ENCODE results near the gene NDOR1.

- TF ChIP-seq EZH2 (IDR thresholded peaks at IDR 0.05; ENCODE audit: insufficient read depth, poor library complexity, severe bottlenecking) = no peak
- TF ChIP-seq EZH2phosphoT487 (IDR thresholded peaks at IDR 0.05; ENCODE audit: insufficient read depth, low read depth) = no peak
Measured at GRCh38 chr9:137182836-137183235, 22.7 kb upstream of the NDOR1 start.

Measured in GM23248 (cell line).